Ishikawa (cell line): ENCODE measurements around the gene KCNH3.

Experiments
- CEBPB ChIP-seq: IDR thresholded peaks from 2 replicates; pipeline ENCODE4 v1.6.1; 2012
- CREB1 ChIP-seq: IDR thresholded peaks from 2 replicates; pipeline ENCODE4 v1.6.1; 2012; ENCODE audit warnings: low read depth
- EGR1 ChIP-seq: IDR thresholded peaks from 2 replicates; pipeline ENCODE4 v1.6.1; 2012
- EP300 ChIP-seq: IDR thresholded peaks from 2 replicates; pipeline ENCODE4 v1.6.1; 2012; ENCODE audit warnings: borderline replicate concordance
- NFIC ChIP-seq: IDR thresholded peaks from 2 replicates; pipeline ENCODE4 v1.6.1; 2012
- RAD21 ChIP-seq: IDR thresholded peaks from 2 replicates; pipeline ENCODE4 v1.6.1; 2012; ENCODE audit warnings: low read depth
- TAF1 ChIP-seq: IDR thresholded peaks from 2 replicates; pipeline ENCODE4 v1.6.1; 2012; ENCODE audit warnings: low read depth, mild to moderate bottlenecking
- TCF12 ChIP-seq: IDR thresholded peaks from 2 replicates; pipeline ENCODE4 v1.6.1; 2012; ENCODE audit warnings: low read depth
- TEAD4 ChIP-seq: IDR thresholded peaks from 2 replicates; pipeline ENCODE4 v1.6.1; 2012
- YY1 ChIP-seq: IDR thresholded peaks from 2 replicates; pipeline ENCODE4 v1.6.1; 2012; ENCODE audit warnings: low read depth
- ZBTB7A ChIP-seq: IDR thresholded peaks from 2 replicates; pipeline ENCODE4 v1.6.1; 2012; ENCODE audit warnings: low read depth
- TF ChIP-seq, protein P1 (sequence below): IDR thresholded peaks from 2 replicates; pipeline ENCODE4 v1.6.1; 2012; ENCODE audit warnings: low read depth, mild to moderate bottlenecking
- TF ChIP-seq, protein P2 (sequence below): IDR thresholded peaks from 2 replicates; pipeline ENCODE4 v1.6.1; 2012

DNA sequence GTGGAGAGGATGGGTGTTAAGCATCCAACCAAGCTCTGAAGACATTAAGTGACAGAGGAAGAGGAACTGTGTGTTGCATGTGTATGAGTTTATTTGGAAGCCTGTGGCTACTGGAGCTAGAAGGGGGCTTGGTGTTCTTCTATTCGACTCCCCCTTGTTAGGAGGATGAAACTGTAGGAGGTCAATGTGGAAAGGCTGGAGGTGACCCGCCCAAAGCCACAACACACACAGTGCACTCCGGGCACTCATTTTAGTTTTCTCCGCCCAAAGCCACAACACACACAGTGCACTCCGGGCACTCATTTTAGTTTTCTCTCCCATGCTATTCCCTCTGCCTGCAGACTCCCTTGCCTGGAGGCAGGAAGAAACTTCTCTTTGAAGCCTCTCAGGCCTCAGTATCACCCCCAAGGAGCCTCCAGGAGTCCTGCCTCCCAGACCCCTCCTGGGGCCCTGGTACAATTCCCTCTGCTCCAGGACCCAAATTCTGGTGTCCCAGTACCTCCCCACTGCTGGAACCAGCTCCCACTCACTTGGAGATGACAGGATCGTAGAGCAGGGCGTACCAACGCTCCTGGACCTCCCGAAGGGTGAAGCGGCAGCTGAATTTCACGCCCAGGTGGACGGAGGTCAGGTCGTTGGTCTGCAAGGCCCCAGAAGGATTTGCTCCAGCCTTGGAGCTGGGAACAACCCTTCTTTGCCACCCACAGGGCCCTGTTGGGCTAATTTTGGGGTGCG, 25.3 kb downstream of the KCNH3 start:
- TF ChIP-seq EGR1 (no peak), CREB1 (no peak), RAD21 (no peak), EP300 (no peak), CEBPB (no peak), YY1 (no peak), TAF1 (no peak), ZBTB7A (no peak), NFIC (no peak), TCF12 (no peak), TEAD4 (no peak)
- TF ChIP-seq, protein P1, sequence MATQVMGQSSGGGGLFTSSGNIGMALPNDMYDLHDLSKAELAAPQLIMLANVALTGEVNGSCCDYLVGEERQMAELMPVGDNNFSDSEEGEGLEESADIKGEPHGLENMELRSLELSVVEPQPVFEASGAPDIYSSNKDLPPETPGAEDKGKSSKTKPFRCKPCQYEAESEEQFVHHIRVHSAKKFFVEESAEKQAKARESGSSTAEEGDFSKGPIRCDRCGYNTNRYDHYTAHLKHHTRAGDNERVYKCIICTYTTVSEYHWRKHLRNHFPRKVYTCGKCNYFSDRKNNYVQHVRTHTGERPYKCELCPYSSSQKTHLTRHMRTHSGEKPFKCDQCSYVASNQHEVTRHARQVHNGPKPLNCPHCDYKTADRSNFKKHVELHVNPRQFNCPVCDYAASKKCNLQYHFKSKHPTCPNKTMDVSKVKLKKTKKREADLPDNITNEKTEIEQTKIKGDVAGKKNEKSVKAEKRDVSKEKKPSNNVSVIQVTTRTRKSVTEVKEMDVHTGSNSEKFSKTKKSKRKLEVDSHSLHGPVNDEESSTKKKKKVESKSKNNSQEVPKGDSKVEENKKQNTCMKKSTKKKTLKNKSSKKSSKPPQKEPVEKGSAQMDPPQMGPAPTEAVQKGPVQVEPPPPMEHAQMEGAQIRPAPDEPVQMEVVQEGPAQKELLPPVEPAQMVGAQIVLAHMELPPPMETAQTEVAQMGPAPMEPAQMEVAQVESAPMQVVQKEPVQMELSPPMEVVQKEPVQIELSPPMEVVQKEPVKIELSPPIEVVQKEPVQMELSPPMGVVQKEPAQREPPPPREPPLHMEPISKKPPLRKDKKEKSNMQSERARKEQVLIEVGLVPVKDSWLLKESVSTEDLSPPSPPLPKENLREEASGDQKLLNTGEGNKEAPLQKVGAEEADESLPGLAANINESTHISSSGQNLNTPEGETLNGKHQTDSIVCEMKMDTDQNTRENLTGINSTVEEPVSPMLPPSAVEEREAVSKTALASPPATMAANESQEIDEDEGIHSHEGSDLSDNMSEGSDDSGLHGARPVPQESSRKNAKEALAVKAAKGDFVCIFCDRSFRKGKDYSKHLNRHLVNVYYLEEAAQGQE: no peak
- TF ChIP-seq, protein P2, sequence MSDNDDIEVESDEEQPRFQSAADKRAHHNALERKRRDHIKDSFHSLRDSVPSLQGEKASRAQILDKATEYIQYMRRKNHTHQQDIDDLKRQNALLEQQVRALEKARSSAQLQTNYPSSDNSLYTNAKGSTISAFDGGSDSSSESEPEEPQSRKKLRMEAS: no peak
